Fibroblast of lung (primary cell): Measurements from ENCODE around the gene RPL39L.

Experiments
- EZH2 ChIP-seq: IDR thresholded peaks from 2 replicates; pipeline ENCODE4 v1.5.1; 2012; ENCODE audit warnings: low read length, control low read depth, mild to moderate bottlenecking; ENCODE audit errors: missing control alignments
- TF ChIP-seq, protein P1 (sequence below), 2 donors: IDR thresholded peaks in 1 of 2; conservative IDR thresholded peaks in 1 of 2; 1 replicate in 1 of 2; 2 replicates in 1 of 2; pipeline ENCODE4 v1.5.1; 2011 to 2012; ENCODE audit warnings: low read length in 2 of 2, control low read depth in 1 of 2, inconsistent platforms in 1 of 2, low read depth in 1 of 2, mild to moderate bottlenecking in 1 of 2

GRCh38 chr3:187104933-187105332 lies 34.4 kb downstream of the RPL39L start:
- TF ChIP-seq, protein P1, sequence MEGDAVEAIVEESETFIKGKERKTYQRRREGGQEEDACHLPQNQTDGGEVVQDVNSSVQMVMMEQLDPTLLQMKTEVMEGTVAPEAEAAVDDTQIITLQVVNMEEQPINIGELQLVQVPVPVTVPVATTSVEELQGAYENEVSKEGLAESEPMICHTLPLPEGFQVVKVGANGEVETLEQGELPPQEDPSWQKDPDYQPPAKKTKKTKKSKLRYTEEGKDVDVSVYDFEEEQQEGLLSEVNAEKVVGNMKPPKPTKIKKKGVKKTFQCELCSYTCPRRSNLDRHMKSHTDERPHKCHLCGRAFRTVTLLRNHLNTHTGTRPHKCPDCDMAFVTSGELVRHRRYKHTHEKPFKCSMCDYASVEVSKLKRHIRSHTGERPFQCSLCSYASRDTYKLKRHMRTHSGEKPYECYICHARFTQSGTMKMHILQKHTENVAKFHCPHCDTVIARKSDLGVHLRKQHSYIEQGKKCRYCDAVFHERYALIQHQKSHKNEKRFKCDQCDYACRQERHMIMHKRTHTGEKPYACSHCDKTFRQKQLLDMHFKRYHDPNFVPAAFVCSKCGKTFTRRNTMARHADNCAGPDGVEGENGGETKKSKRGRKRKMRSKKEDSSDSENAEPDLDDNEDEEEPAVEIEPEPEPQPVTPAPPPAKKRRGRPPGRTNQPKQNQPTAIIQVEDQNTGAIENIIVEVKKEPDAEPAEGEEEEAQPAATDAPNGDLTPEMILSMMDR (conservative IDR thresholded peaks at IDR 0.05 in 1 of 2, IDR thresholded peaks at IDR 0.05 in 1 of 2; ENCODE audit: low read depth in 1 of 2, low read length in 2 of 2), result no peak
- no peak for TF ChIP-seq EZH2
